ENCODE measurements around the gene APEH.

Gene APEH

GRCh38 chr3:49652903-49653415, 21.2 kb upstream of the APEH start:
- H3K9ac ChIP-seq (ENCODE audit: low read depth, low read length): no peak overlapping the region
- no peaks in the 10 kb centered on the region for H3K36me3 ChIP-seq (ENCODE audit: control insufficient read depth, insufficient read depth, low read length)
- H3K27me3 ChIP-seq (ENCODE audit: control insufficient read depth, insufficient read depth, low read length): no peaks in the 10 kb centered on the region
- no peak overlapping the region for H3K4me3 ChIP-seq (ENCODE audit: low read depth, low read length)
- H3K4me1 ChIP-seq (ENCODE audit: control insufficient read depth, insufficient read depth, low read length): no peaks in the 10 kb centered on the region
- H3K9me3 ChIP-seq (ENCODE audit: control insufficient read depth, insufficient read depth, low read length): no peaks in the 10 kb centered on the region

DNA sequence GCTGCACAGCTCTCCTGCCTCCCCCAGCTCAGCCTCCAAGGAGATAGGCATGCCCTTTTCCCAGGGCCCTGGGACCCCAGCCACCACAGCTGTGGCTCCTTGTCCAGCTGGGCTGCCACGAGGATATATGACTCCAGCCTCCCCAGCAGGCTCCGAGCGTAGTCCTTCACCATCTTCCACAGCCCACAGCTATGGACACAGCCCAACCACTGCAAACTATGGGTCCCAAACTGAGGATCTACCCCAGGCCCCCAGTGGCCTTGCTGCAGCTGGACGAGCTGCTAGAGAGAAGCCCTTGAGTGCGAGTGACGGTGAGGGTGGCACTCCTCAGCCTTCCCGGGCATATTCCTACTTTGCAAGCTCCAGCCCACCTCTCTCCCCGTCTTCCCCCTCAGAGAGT, 20.5 kb upstream of the APEH start:
- no peaks in the 10 kb centered on the region for H3K4me1 ChIP-seq (ENCODE audit: control insufficient read depth, insufficient read depth, low read length)
- no peaks in the 10 kb centered on the region for H3K27me3 ChIP-seq (ENCODE audit: control insufficient read depth, insufficient read depth, low read length)
- no peaks in the 10 kb centered on the region for H3K9me3 ChIP-seq (ENCODE audit: control insufficient read depth, insufficient read depth, low read length)
- no peak overlapping the region for H3K4me3 ChIP-seq (ENCODE audit: low read depth, low read length)
- H3K36me3 ChIP-seq (ENCODE audit: control insufficient read depth, insufficient read depth, low read length): no peaks in the 10 kb centered on the region
- H3K9ac ChIP-seq (ENCODE audit: low read depth, low read length): no peak overlapping the region

DNA sequence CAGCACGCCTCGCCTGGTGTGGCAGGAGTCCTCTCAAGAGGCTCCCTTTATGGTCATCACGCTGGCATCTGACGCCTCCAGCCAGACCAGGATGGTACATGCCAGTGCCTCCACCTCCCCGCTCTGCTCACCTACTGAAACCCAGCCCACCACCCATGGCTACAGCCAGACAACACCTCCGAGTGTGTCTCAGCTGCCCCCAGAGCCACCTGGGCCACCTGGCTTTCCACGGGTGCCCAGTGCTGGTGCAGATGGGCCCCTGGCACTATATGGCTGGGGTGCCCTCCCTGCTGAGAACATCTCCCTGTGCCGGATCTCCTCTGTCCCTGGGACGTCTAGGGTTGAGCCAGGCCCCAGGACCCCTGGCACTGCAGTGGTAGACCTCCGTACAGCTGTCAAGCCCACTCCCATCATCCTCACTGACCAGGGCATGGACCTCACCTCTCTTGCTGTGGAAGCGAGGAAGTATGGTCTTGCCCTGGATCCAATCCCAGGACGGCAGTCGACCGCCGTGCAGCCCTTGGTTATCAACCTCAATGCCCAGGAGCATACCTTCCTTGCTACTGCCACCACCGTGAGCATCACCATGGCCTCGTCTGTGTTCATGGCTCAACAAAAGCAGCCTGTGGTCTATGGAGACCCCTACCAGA, 19.9 kb upstream of the APEH start:
- no peak overlapping the region for H3K9ac ChIP-seq (ENCODE audit: low read depth, low read length)
- no peaks in the 10 kb centered on the region for H3K9me3 ChIP-seq (ENCODE audit: control insufficient read depth, insufficient read depth, low read length)
- H3K36me3 ChIP-seq (ENCODE audit: control insufficient read depth, insufficient read depth, low read length): no peaks in the 10 kb centered on the region
- no peak overlapping the region for H3K4me3 ChIP-seq (ENCODE audit: low read depth, low read length)
- no peaks in the 10 kb centered on the region for H3K4me1 ChIP-seq (ENCODE audit: control insufficient read depth, insufficient read depth, low read length)
- no peaks in the 10 kb centered on the region for H3K27me3 ChIP-seq (ENCODE audit: control insufficient read depth, insufficient read depth, low read length)

DNA sequence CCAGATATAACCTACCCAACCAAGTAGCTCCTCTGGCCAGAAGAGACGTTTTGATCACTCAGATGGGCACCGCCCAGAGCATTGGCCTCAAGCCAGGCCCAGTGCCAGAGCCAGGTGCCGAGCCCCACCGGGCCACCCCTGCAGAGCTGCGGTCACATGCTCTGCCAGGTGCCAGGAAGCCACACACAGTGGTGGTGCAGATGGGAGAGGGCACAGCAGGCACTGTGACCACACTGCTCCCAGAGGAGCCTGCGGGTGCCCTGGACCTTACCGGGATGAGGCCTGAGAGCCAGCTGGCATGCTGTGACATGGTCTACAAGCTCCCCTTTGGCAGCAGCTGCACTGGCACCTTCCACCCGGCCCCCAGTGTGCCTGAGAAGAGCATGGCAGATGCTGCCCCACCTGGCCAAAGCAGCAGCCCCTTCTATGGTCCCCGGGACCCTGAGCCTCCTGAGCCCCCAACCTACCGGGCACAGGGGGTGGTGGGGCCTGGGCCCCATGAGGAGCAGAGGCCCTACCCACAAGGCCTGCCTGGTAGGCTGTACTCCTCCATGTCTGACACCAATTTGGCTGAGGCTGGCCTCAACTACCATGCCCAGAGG, 19.1 kb upstream of the APEH start:
- Histone ChIP-seq H3K36me3 (ENCODE audit: control insufficient read depth, insufficient read depth, low read length) (no peaks in the 10 kb centered on the region), H3K4me1 (ENCODE audit: control insufficient read depth, insufficient read depth, low read length) (no peaks in the 10 kb centered on the region)

DNA sequence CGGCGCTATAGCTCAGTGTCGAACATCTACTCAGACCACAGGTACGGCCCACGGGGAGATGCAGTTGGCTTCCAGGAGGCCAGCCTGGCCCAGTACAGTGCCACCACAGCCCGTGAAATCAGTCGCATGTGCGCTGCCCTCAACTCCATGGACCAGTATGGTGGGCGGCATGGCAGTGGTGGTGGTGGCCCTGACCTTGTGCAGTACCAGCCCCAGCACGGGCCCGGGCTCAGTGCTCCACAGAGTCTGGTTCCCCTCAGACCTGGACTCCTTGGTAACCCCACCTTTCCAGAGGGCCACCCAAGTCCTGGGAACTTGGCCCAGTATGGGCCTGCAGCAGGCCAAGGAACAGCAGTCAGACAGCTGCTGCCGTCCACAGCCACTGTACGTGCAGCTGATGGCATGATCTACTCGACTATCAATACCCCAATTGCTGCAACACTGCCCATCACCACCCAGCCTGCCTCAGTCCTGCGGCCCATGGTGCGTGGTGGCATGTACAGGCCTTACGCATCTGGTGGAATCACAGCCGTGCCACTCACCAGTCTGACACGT, 18.3 kb upstream of the APEH start:
- Histone ChIP-seq H3K9me3 (ENCODE audit: control insufficient read depth, insufficient read depth, low read length) (no peaks in the 10 kb centered on the region), H3K9ac (ENCODE audit: low read depth, low read length) (no peak overlapping the region), H3K27me3 (ENCODE audit: control insufficient read depth, insufficient read depth, low read length) (no peaks in the 10 kb centered on the region), H3K4me3 (ENCODE audit: low read depth, low read length) (no peak overlapping the region), H3K36me3 (ENCODE audit: control insufficient read depth, insufficient read depth, low read length) (no peaks in the 10 kb centered on the region), H3K4me1 (ENCODE audit: control insufficient read depth, insufficient read depth, low read length) (no peaks in the 10 kb centered on the region)

More for the DNA sequence above, 19.1 kb upstream of the APEH start:
- Histone ChIP-seq H3K9ac (ENCODE audit: low read depth, low read length) (no peak overlapping the region), H3K9me3 (ENCODE audit: control insufficient read depth, insufficient read depth, low read length) (no peaks in the 10 kb centered on the region), H3K27me3 (ENCODE audit: control insufficient read depth, insufficient read depth, low read length) (no peaks in the 10 kb centered on the region), H3K4me3 (ENCODE audit: low read depth, low read length) (no peak overlapping the region)

DNA sequence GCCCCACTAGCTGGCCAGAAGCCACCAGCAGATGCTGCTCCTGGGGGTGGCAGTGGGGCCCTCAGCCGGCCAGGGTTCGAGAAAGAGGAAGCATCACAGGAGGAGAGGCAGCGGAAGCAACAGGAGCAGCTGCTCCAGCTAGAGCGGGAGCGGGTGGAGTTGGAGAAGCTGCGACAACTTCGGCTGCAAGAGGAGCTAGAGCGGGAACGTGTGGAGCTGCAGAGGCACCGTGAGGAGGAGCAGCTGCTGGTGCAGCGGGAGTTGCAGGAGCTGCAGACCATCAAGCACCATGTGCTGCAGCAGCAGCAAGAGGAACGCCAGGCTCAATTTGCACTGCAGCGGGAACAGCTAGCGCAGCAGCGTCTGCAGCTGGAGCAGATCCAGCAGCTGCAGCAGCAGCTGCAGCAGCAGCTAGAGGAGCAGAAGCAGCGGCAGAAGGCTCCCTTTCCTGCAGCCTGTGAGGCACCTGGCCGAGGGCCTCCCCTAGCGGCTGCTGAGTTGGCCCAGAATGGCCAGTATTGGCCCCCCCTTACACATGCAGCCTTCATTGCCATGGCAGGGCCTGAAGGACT, 17.5 kb upstream of the APEH start:
- no peaks in the 10 kb centered on the region for H3K9me3 ChIP-seq (ENCODE audit: control insufficient read depth, insufficient read depth, low read length)

DNA sequence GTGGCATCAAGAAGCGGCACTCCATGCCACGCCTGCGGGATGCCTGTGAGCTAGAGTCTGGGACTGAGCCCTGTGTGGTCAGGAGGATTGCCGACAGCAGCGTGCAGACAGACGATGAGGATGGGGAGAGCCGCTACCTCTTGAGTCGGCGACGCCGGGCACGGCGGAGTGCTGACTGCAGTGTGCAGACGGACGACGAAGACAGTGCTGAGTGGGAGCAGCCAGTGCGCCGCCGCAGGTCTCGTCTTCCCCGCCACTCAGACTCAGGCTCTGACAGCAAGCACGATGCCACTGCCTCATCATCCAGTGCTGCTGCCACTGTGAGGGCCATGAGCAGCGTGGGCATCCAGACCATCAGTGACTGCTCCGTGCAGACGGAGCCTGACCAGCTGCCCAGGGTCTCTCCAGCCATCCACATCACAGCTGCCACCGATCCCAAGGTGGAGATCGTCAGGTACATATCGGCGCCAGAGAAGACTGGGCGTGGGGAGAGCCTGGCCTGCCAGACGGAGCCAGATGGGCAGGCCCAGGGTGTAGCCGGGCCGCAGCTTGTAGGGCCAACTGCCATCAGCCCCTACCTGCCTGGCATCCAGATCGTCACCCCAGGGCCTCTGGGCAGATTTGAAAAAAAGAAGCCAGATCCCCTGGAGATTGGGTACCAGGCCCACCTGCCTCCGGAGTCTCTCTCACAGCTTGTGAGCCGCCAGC, 16.8 kb upstream of the APEH start:
- no peaks in the 10 kb centered on the region for H3K27me3 ChIP-seq (ENCODE audit: control insufficient read depth, insufficient read depth, low read length)
- no peaks in the 10 kb centered on the region for H3K9me3 ChIP-seq (ENCODE audit: control insufficient read depth, insufficient read depth, low read length)
- H3K36me3 ChIP-seq (ENCODE audit: control insufficient read depth, insufficient read depth, low read length): no peaks in the 10 kb centered on the region
- H3K4me1 ChIP-seq (ENCODE audit: control insufficient read depth, insufficient read depth, low read length): no peaks in the 10 kb centered on the region
- H3K9ac ChIP-seq (ENCODE audit: low read depth, low read length): no peak overlapping the region
- H3K4me3 ChIP-seq (ENCODE audit: low read depth, low read length): no peak overlapping the region

More for the DNA sequence above, 17.5 kb upstream of the APEH start:
- H3K36me3 ChIP-seq (ENCODE audit: control insufficient read depth, insufficient read depth, low read length): no peaks in the 10 kb centered on the region
- no peak overlapping the region for H3K9ac ChIP-seq (ENCODE audit: low read depth, low read length)
- no peaks in the 10 kb centered on the region for H3K27me3 ChIP-seq (ENCODE audit: control insufficient read depth, insufficient read depth, low read length)
- no peaks in the 10 kb centered on the region for H3K4me1 ChIP-seq (ENCODE audit: control insufficient read depth, insufficient read depth, low read length)
- no peak overlapping the region for H3K4me3 ChIP-seq (ENCODE audit: low read depth, low read length)

- no peaks in the 10 kb centered on the region for H3K36me3 ChIP-seq (ENCODE audit: control insufficient read depth, insufficient read depth, low read length)
- no peak overlapping the region for H3K9ac ChIP-seq (ENCODE audit: low read depth, low read length)
- H3K4me3 ChIP-seq (ENCODE audit: low read depth, low read length): no peak overlapping the region
- no peaks in the 10 kb centered on the region for H3K9me3 ChIP-seq (ENCODE audit: control insufficient read depth, insufficient read depth, low read length)
- no peaks in the 10 kb centered on the region for H3K4me1 ChIP-seq (ENCODE audit: control insufficient read depth, insufficient read depth, low read length)
- H3K27me3 ChIP-seq (ENCODE audit: control insufficient read depth, insufficient read depth, low read length): no peaks in the 10 kb centered on the region
These were observed 15.4 kb upstream of the APEH start for GRCh38 chr3:49658711-49659110.

DNA sequence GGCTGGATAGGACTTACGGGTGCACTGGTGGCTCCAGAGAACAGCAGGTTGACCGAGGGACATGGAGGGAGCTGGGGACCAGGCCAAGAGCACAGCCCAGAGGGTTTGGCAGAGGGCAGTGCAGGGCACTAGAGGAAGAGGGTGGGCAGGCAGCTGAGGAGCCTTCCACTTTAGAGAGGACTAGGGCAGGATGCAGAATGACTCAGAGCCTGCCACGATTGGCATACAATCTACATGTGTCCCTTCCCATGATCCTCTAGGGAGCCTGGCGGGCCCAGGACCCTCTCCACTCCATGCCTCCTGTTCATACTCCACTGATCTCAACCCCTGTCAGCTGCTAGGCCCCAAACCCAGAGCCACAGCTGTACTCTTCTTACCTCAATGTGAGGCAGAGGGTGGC, 14.4 kb upstream of the APEH start:
- H3K9me3 ChIP-seq (ENCODE audit: control insufficient read depth, insufficient read depth, low read length): no peaks in the 10 kb centered on the region
- no peaks in the 10 kb centered on the region for H3K27me3 ChIP-seq (ENCODE audit: control insufficient read depth, insufficient read depth, low read length)
- H3K36me3 ChIP-seq (ENCODE audit: control insufficient read depth, insufficient read depth, low read length): no peaks in the 10 kb centered on the region
- no peaks in the 10 kb centered on the region for H3K4me1 ChIP-seq (ENCODE audit: control insufficient read depth, insufficient read depth, low read length)
- no peak overlapping the region for H3K9ac ChIP-seq (ENCODE audit: low read depth, low read length)
- no peak overlapping the region for H3K4me3 ChIP-seq (ENCODE audit: low read depth, low read length)

DNA sequence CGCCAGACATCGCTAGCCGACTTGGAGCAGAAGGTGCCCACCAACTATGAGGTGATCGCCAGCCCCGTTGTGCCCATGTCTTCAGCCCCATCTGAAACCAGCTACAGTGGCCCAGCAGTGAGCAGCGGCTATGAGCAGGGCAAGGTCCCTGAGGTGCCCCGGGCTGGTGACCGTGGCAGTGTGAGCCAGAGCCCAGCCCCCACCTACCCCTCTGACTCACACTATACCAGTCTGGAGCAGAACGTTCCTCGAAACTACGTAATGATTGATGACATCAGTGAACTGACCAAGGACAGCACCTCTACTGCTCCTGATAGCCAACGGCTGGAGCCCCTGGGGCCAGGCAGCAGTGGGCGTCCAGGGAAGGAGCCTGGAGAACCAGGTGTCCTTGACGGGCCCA, 12.9 kb upstream of the APEH start:
- Histone ChIP-seq H3K9me3 (ENCODE audit: control insufficient read depth, insufficient read depth, low read length) (no peaks in the 10 kb centered on the region), H3K9ac (ENCODE audit: low read depth, low read length) (no peak overlapping the region), H3K4me3 (ENCODE audit: low read depth, low read length) (no peak overlapping the region), H3K36me3 (ENCODE audit: control insufficient read depth, insufficient read depth, low read length) (no peaks in the 10 kb centered on the region), H3K4me1 (ENCODE audit: control insufficient read depth, insufficient read depth, low read length) (no peaks in the 10 kb centered on the region), H3K27me3 (ENCODE audit: control insufficient read depth, insufficient read depth, low read length) (no peaks in the 10 kb centered on the region)

DNA sequence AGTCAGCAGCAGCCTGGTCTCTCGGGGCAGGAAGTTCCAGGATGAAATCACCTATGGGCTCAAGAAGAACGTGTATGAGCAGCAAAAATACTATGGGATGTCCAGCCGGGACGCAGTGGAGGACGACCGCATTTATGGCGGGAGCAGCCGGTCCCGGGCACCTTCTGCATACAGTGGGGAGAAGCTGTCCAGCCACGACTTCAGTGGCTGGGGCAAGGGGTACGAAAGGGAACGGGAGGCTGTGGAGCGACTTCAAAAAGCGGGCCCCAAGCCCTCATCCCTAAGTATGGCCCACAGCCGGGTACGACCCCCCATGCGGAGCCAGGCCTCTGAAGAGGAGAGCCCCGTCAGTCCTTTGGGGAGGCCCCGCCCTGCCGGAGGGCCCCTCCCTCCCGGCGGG, 12.1 kb upstream of the APEH start:
- no peaks in the 10 kb centered on the region for H3K27me3 ChIP-seq (ENCODE audit: control insufficient read depth, insufficient read depth, low read length)
- H3K36me3 ChIP-seq (ENCODE audit: control insufficient read depth, insufficient read depth, low read length): no peaks in the 10 kb centered on the region
- H3K4me3 ChIP-seq (ENCODE audit: low read depth, low read length): no peak overlapping the region
- no peak overlapping the region for H3K9ac ChIP-seq (ENCODE audit: low read depth, low read length)
- H3K4me1 ChIP-seq (ENCODE audit: control insufficient read depth, insufficient read depth, low read length): no peaks in the 10 kb centered on the region
- no peaks in the 10 kb centered on the region for H3K9me3 ChIP-seq (ENCODE audit: control insufficient read depth, insufficient read depth, low read length)

Data from iPS-15b (cell line).